T-helper 1 cell treated with Interleukin-12 subunit alpha and Interleukin-12 subunit beta and Interleukin-4 antibody, amounts not matched to agents 30 ng/mL and 1 ng/mL, for 36 hours (primary cell): Measurements from ENCODE around the gene GALNT10. TPM values are rescaled to one million over a fixed set of nuclear protein-coding genes. Genes with fewer than 3 reads are reported as not detected.

ENCODE experiments used
- intact Hi-C: fragments of 100-400 bp; cut with micrococcal nuclease; formaldehyde crosslinking; loops from one replicate; pipeline ENCODE4 v1.15.1; 2024
- total RNA-seq: library from RNA; stranded (reverse); gene quantifications from 2 replicates; pipeline ENCODE4 v1.2.3, GENCODE V29; 2022

GALNT10 gene
- total RNA-seq, 1 donor from 2014 or later = 78.2 TPM

GRCh38 chr5:154315756-154316155, 125.2 kb downstream of the GALNT10 start:
- intact Hi-C loops = no loop called here

DNA sequence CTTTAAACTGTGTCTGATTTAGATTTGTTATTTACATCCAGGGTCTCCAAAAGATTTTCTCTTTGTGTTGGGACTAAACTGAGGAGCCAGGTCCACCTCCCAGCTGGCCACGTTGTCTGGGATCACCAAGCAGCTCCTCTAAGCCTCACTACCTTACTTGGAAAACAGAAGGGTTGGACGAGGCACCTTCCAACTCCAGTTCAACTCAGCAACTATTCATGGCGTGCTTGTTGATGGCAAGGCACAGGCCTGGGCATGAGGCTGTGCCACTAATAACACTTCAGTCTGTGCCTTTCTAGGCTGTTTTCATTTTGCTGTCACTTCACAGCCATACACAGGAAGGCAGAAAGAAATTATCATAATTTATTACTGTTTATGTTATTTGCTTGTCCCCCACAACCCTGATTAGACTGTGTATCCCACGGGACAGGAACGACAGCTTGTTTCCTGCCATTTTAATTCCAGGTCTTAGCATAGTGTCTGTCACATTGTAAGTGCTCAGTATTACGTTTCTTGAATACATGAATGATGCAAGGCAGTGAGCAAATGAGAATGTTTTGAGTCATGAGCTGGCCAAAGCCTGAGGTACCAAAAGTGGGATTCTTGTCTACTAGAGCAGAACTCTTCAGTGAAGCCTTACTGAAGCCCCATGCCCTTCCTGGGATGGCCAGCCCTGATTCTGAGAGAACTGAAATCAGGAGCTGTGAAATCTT, 125.8 kb downstream of the GALNT10 start:
- intact Hi-C loops = no loop called here

- intact Hi-C loops = no loop called here
These were observed 127.4 kb downstream of the GALNT10 start for GRCh38 chr5:154317916-154318315.

- intact Hi-C loops = no loop called here
These were observed 128.2 kb downstream of the GALNT10 start for GRCh38 chr5:154318691-154319090.

DNA sequence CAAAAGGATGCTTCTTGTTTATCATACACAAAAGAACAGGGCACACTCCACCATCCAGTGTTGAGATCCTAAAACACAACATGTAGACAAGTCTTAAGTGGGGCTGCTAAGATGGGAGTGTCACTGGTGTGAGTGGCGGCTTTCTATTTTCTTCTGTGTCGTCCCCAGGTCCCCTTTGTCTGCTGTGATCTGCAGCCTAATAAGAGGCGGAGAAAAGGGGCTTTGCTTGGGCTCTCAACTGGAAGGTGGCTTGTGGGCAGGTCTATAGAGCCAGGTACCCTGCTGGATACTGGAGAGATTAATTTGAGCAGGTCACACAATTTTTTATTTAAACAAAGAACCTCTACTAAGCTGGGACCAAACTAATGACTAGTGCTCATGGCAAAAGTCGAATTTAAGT, 129.2 kb downstream of the GALNT10 start:
- intact Hi-C loops = no loop called here

GRCh38 chr5:154320224-154321089, 129.9 kb downstream of the GALNT10 start:
- intact Hi-C loops = no loop called here

- intact Hi-C loops = no loop called here
These were observed 131.0 kb downstream of the GALNT10 start for GRCh38 chr5:154321546-154321945.

DNA sequence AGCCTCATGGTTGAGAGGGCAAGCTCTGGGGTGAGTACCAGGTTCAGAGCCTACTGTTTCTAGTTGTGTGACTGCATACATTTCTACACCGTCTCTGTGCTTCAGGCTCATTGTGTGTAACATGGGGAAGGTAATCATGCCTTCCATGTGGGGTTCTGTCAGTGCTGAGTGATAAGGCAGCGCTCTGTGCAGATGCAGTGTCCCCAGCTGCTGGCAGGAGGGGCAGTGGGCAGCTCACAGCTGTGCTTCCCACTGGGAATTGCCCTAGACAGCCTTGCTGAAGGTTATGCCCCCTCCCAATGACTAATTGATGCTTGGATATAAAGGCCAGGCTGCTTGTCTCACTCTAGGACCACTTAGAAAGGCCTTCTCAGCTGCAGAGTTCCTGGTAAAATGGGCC, 133.5 kb downstream of the GALNT10 start:
- intact Hi-C loops = no loop called here

DNA sequence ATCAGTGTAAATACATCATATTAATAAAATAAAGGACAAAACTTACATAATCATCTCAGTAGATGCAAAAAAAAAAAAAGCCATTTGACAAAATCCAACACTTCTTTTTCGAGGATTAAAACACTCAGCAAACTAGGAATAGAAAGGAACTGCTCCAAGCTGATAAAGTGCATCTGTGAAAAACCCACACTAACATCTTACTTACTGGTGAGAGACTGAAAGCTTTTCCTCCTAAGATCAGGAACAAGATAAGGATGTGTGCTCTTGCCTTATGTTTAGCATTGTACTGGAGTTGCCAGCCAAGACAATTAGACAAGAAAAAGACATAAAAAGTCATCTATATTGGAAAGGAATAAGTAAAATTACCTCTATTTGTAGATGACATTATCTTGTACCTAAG, 135.0 kb downstream of the GALNT10 start:
- intact Hi-C loops = no loop called here

- intact Hi-C loops = no loop called here
These were observed 138.5 kb downstream of the GALNT10 start for GRCh38 chr5:154329062-154329461.

GRCh38 chr5:154329519-154330040, 139.0 kb downstream of the GALNT10 start:
- intact Hi-C loops = no loop called here

- intact Hi-C loops = no loop called here
These were observed 139.6 kb downstream of the GALNT10 start for GRCh38 chr5:154330097-154330667.

DNA sequence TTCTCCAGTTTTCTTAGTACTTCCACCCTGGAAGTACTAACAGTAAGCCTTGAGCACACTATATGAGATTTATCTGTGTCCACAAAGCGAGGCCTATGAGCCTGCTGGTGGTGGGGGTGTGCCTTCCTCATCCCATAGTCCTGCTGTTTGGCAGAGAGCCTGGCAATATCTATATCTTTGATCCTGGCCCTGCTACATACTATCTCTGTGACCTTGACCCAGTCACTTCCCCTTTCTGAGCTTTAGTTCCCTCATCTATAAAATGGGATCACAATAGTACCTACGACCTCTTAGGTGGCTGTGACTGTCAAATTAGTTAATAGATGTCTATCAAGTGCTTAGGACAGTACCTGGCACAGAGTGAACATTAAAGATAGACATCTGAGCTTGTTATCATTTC, 140.7 kb downstream of the GALNT10 start:
- intact Hi-C loops = no loop called here

GRCh38 chr5:154331924-154332323, 141.4 kb downstream of the GALNT10 start:
- intact Hi-C loops = no loop called here

DNA sequence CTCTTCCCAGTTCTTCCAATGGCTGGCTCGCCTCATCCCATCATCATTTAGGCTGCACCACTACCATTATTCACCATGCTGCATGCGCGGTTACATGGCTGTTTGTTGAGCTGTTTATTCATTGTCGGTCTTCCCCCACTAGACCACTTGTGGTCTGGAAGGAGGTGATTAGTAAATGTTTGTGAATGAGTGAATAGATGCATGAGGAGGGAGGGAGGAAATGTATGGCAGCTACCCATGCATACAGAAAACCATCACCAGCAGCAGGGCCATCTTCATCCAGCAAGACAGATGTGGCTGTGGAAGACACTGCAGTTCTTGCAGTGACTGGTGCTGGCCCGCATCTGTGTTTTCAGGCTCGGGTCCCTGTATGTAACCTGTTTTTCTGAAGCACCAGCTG, 141.9 kb downstream of the GALNT10 start:
- intact Hi-C loops = no loop called here

DNA sequence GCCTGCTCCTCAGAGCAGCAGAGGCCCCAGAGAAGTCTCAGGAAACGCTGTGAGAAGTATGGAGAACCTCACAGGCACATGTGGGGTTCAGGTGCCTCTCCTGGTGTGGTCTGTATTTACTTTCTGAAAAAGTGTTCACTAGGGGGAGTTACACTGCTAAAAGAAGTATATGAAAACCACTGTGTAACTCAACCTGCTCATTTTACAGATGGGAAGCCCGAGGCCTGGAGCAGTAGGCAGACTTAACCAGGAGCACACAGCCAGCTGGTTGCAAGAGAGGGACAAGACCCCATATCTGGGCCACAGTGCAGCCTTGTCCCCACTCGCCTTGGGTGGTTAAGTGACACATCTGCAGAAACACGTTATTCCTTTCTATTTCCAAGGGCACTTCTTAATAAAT, 142.5 kb downstream of the GALNT10 start:
- intact Hi-C loops = no loop called here

- intact Hi-C loops = no loop called here
These were observed 144.0 kb downstream of the GALNT10 start for GRCh38 chr5:154334406-154335064.

DNA sequence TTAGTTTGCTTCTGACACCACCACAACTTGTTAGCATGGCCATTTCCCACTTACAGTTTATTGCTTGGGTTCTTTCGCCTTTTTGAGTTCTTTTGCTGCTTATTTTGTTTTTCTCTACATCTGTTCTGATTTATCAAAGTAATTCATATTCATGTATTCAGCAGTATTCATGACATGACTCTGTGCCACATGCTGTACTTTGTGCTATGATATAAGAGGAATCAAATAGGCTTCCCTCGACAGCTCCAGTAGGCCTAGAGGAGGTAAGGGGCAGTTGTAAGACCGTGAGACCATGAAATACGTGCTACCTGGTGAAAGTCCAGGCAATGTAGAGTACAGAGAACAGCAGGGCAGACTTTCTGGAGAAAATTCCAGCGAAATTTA, 144.5 kb downstream of the GALNT10 start:
- intact Hi-C loops = no loop called here

GRCh38 chr5:154341620-154342019, 151.1 kb downstream of the GALNT10 start:
- intact Hi-C loops = no loop called here

DNA sequence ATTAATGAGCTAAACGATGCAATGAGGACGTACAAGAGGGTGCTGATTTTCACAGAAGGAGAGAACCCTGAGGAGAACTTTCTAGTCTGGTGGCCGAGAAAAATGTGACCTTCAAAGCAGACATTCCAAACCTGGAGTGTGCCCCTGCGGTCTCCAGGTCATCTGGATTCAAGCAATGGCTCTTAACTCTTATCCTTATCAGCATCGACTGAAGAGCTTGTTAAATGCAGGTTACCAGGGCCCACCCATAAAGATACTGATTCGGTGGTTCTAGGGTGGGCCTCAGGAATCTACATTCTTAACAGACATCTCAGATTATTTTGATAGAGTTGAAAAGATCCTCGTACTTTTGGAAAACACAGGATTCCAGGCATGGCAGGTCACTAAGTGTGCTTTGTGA, 151.7 kb downstream of the GALNT10 start:
- intact Hi-C loops = no loop called here

GRCh38 chr5:154342963-154343362, 152.4 kb downstream of the GALNT10 start:
- intact Hi-C loops = no loop called here

DNA sequence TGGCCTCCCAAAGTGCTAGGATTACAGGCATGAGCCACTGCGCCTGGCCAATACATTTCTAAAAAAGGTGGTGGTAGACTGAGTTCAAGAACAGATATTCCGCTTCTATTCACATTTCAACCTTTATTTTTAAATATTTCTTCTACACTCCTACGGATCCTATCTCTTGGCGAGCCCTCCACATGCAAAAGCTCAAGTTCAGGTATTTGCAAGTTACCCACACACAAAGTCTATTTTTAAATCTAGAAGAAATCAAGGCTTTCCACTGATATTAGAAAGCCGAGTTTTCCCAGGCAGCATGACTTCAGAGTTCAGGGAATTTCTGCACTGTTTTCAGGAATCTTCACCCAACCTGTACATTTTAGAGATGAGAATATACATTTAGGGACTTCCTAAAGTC, 153.9 kb downstream of the GALNT10 start:
- intact Hi-C loops = no loop called here
